GM21529 (cell line): ENCODE measurements around the gene SLAIN2.
"Not testable (repeated sequence)": the region's sequence is repeated elsewhere in the genome, so short reads cannot be mapped to it uniquely, and the experiment has no call there.

Experiments used
- ATAC-seq: cut with Tn5 transposase; IDR thresholded peaks from one replicate; pipeline ENCODE4 v1.9.1; 2021; ENCODE audit not compliant: unreplicated experiment

SLAIN2 gene

DNA sequence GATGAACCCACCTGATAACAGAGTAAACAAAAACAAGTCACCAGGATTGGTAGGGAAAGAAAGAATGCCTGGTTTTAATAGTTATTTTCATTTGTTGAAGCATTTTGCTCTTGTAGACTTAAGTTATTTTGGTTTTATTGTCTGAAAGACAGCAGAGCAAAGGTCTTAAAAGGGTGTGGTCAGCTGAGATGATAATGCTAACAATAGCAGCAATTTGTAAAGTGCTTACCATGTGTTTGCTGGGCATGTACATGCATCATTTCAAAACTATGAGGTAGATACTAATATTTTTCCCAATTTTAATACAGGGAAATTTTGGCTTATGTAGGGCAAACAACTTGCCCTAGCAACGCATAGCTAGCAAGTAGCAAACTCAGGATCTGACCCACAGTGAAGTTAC lies 95.0 kb downstream of the SLAIN2 start:
- no peak for ATAC-seq

DNA sequence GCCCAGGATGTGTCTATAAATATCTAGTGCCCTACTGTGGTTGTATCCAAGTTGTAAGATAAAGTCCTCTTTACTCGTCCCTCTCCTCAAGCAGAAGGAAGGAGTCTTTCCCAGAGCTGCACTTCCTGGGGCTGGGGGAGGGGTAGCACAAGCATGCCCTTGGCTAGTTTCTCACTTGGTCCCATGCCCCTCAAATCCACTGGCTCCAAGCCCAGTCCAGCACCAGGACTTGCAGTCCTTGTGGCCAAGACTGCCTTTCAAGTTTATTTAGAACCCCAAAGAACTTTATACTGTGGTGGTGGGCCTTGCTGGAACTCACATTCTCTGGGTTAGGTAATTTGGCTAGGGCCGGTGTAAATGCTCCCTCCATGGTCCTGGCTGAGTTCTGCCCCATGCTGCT lies 98.7 kb downstream of the SLAIN2 start:
- no peak for ATAC-seq

DNA sequence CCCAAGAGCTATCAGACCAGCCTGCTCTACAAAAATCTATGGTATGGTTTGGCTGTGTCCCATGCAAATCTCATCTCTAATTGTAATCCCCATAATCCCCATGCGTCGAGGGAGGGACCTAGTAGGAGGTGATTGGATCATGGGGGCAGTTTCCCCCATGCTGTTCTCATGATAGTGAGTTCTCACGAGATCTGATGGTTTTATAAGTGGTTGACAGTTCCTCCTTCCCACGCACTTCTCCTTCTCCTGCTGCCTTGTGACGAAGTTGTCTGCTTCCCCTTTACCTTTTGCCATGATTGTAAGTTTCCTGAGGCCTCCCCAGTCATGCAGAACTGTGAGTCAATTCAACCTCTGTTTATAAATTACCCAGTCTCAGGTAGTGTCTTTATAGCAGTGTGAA lies 99.6 kb downstream of the SLAIN2 start:
- ATAC-seq = not testable (repeated sequence)

DNA sequence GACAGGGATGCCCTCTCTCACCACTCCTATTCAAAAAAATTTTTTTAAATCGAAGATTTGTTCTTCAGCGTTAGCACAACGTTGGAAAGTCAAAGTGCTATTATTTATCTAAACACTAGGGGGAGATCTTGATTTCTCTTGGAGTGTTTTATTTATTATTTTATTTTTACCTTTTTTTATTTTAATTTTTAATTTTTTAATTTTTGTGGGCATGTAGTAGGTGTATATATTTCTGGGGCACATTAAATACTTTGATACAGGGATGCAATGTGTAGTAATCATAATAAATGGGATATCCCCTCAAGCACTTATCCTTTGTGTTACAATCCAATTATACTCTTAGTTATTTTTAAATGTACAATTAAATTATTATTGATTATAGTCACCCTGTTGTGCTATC lies 104.4 kb downstream of the SLAIN2 start:
- no peak for ATAC-seq

DNA sequence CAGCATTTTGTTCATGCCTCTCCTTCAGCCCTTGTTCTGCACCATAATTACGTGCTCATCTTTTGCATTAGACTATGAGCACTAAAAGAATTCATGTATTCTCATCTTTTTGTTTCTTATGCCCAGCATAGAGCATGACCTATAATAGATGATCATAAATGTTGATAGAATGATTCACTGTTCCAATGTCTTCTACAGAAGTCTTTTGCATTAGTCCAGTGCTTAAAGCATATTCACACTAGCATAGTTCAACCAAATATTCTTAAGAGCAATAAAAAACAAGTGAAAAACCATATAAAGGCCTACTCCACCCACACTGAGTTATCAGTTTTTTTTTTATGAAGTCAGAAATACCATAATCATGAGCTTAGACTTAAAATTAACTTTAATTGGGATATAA lies 105.3 kb downstream of the SLAIN2 start:
- no peak for ATAC-seq

DNA sequence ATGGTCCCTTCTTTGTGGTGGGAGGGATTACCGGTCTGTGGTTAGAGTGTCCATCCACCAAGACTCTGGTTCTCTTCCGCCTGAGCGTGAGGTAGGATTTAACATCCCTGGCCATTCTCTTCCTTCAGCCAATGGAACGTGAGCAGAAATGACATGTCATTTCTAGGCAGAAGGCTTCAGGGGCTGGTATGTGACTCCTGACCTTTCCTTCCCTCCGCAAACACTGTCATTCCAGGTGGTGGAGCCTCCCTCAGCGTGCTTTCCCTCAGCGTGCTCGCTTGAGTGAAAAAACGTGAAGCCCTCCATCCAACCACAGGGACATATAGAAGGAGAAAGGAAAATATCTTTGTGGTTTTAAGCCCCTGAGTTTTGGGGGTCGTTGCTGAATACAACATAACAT lies 107.8 kb downstream of the SLAIN2 start:
- no peak for ATAC-seq

DNA sequence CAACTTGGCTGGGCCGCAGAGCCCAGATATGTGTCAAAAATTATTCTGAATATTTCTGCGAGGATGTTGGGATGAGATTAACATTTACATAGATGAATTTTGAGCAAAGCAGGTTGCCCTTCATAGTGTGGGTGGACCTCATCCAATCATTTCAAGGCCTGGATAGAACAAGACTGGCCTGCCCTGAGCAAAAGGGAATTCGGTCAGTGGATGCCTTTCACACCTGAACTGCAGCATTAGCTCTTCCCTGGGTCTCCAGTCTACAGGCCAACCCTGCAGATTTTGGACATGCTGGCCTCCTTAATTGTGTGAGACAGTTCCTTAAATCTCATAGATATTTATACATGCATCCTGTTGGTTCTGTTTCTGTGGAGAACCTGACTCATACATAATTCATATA lies 109.4 kb downstream of the SLAIN2 start:
- ATAC-seq = no peak

DNA sequence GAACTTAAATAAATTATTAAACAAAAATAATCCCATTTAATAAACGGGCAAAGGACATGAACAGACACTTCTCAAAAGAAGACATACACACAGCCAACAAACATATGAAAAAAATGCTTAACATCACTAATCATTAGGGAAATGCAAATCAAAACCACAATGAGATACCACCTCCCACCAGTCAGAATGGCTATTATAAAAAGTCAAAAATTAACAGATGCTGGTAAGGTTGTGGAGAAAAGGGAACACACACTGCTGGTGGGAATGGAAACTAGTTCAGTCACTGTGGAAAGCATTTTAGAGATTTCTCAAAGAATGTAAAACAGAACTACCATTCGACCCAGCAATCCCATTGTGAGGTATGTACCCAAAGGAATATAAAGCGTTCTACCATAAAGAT lies 110.3 kb downstream of the SLAIN2 start:
- not testable (repeated sequence) for ATAC-seq

DNA sequence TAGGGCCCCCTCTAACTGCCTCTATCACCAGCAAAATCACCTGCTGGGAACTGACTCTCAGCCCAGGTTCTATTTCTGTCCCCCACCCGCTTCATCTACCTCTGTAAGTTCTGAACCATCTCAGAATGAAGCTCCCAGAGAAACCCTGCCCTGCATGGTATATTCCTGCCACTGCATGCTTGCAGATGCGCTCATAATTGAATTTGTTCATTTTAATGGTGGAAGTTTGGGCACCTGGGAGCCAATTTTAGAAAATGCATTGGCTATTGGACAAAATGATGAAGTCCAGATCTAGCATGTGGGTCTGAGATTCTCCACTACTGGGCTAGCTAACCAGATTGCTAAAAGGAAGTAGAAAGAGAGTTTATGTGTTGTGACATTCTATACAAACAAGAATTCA lies 113.3 kb downstream of the SLAIN2 start:
- ATAC-seq = no peak

DNA sequence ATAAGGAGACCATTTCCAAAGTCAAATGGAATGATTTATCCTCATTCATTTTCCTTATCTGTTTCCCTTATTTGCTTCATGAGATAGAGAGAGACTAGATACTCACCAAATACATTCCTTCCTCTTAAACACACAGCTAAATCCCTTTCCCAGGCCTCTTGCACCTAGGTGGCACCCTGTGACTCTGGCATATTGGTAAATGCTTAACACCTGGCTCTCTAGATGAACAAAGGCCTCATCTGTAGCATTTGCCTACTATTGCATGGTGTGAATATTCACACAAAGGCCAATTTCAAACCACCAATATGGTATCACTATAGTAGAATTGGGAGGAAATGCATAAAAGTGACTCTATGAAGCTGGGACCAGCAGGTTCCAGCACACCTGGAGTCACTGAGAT lies 119.7 kb downstream of the SLAIN2 start:
- ATAC-seq = no peak

DNA sequence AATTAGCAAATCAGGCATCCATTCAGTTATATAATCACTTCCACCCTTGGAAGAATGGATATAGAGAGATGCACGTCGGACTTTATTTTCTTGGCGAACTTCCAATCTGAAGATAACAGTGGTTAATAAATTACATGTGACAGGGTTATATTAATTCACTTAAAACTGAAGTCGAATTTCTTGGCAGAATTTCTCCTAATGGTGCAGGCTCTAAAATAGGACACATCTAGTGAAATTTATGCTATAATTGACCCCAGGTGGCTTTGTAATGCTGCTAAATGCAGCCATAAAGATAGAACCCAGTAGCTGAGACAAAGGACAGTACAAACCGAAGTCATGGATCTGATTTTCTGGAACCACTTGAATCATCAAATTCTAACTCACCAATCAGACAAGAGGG lies 121.0 kb downstream of the SLAIN2 start:
- no peak for ATAC-seq

DNA sequence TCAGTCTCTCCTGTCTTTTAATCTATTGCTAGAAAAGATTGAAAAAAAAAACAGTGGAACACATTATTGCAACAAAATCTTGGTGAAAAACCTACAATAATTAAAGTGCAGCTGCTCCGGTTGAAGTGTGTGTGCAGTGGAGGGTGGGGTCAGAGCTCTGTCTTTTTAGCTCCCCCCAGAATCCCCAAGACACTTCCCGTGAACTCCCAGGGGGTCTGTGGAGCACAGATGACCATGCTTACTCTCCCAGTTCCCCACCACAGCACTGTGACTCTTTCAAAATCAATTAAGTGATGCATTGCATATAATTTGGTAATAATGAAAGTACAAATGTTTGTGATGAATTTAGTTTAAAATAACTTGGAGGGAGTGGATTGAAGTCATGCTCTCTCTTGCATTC lies 126.1 kb downstream of the SLAIN2 start:
- ATAC-seq = no peak

DNA sequence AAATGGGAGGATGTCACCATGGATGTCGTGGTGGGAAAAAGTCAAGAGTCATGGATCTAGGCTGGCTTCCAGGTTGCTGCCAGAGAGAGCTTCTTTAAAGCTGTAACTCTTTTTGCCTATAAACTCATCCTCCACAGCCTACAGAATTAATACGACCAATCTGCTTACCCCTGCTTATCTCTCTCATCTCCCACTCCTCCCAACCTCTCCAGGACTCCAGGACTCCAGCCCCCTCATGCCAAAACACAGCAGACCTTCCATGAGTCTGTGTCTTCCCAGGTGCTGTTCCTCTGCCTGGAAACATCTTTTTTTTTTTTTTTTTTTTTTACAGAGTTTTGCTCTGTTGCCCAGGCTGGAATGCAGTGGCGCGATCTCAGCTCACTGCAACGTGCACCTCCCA lies 126.6 kb downstream of the SLAIN2 start:
- no peak for ATAC-seq

DNA sequence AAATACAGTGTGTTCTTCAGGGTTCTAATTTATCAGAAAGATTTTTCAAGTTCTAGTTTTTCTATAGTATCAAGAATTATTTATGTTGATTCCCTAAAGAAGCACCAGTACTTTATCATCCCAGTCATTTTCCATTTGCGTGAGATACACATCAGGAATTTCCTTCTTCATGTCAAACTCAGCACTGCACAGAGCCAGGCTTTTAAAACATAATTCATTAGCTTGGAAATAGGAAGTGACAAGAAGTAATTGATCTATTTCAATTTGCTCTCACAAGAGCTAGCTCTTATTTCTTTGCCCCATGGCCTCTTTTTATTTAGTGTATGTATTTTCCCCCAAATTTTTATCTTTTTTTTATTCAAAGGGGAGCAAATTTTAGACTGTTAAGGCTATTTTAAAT lies 128.8 kb downstream of the SLAIN2 start:
- ATAC-seq = no peak

DNA sequence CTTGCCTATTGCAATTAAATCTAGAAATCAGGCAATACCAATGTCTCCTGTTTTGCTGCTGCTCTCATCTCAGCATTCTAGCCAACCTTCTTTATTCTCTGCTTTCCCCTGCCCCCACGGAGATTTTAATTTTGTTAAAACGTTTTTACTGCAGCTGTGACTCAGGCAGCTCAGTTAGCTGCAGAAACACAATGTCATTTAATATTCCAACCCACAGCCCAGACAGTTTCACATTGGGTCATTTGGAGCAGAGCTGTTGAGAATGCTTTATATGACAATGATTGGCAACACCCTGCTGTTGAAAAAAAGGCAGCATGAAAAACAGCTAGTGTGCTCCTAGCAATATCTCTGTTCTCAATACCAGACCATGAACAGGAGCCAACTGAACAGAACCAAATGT lies 129.2 kb downstream of the SLAIN2 start:
- ATAC-seq = no peak

DNA sequence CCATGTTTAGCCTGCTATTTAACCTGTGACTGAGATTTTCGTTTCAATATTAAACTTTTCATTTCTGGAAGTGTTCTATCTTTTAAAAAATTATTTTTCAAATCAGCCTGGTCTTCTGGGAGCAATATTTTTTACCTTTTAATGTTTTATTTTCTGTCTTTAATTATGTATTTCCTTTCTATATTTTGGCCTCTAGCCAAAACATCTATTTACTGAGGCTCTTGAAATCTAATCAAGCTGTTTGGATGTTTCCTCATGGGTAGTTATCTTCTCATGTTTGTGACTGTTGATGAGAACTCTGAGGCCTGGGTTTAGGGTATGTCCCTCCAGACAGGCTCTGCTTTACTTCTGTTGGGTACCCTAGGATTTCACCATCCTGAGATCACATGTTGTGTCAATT lies 131.5 kb downstream of the SLAIN2 start:
- no peak for ATAC-seq

DNA sequence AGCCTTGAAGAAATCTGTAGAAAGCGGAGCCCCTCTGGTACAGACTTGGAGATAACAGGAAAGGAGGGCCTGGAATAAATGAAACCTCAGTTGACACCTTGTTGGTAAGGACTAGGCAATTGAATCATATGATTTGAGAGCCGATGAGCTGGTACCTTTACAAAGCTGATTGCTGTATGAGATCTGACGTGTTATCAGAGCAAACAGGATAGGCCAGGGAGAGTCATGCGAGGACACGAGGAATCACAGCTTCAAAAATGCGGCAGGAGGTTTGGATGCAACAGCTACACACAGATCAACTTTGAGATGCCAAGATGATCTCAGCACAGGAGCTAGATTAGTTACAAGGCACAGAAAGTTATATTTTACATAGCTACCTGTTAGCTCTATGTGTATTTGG lies 134.4 kb downstream of the SLAIN2 start:
- ATAC-seq = no peak
